GM18499 (cell line): ENCODE results near the gene TRAIP.

Experiments
- ATAC-seq: cut with Tn5 transposase; IDR thresholded peaks from one replicate; pipeline ENCODE4 v1.9.1; 2021; ENCODE audit warnings: moderate number of reproducible peaks; ENCODE audit not compliant: insufficient read depth, unreplicated experiment

Gene TRAIP

GRCh38 chr3:49877716-49878115, 21.4 kb upstream of the TRAIP start:
- ATAC-seq: no peak

GRCh38 chr3:49876567-49876966, 20.2 kb upstream of the TRAIP start:
- ATAC-seq: no peak

- no peak for ATAC-seq
These were observed 17.3 kb upstream of the TRAIP start for GRCh38 chr3:49873623-49874022.

GRCh38 chr3:49872801-49873281, 16.5 kb upstream of the TRAIP start:
- no peak for ATAC-seq

GRCh38 chr3:49871531-49872153, 15.3 kb upstream of the TRAIP start:
- no peak for ATAC-seq

- ATAC-seq: no peak
These were observed 13.3 kb upstream of the TRAIP start, which contains the start of gene CAMKV for GRCh38 chr3:49869525-49870126. CAMKV (minus strand) TSS chr3:49869906; CDS start chr3:49862388, 7,518 bp downstream.

GRCh38 chr3:49868862-49869466, 12.6 kb upstream of the TRAIP start:
- no peak for ATAC-seq

- no peak for ATAC-seq
These were observed 11.5 kb upstream of the TRAIP start for GRCh38 chr3:49867871-49868321.

- ATAC-seq: no peak
These were observed 11.0 kb upstream of the TRAIP start for GRCh38 chr3:49867400-49867799.

- ATAC-seq: no peak
These were observed 8.9 kb upstream of the TRAIP start for GRCh38 chr3:49865198-49865784.

- ATAC-seq: no peak
These were observed 8.1 kb upstream of the TRAIP start for GRCh38 chr3:49864505-49864904.

GRCh38 chr3:49859576-49860305, 3.4 kb upstream of the TRAIP start:
- ATAC-seq: no peak

GRCh38 chr3:49855662-49856061, 702 bp downstream of the TRAIP start:
- no peak for ATAC-seq

GRCh38 chr3:49845694-49846093, 10.7 kb downstream of the TRAIP start:
- no peak for ATAC-seq

GRCh38 chr3:49844464-49845183, 11.7 kb downstream of the TRAIP start:
- ATAC-seq: no peak

GRCh38 chr3:49842843-49843517, 13.4 kb downstream of the TRAIP start:
- ATAC-seq: no peak

GRCh38 chr3:49841806-49842205, 14.6 kb downstream of the TRAIP start:
- ATAC-seq: no peak

- ATAC-seq: no peak
These were observed 15.2 kb downstream of the TRAIP start for GRCh38 chr3:49841126-49841696.

- no peak for ATAC-seq
These were observed 16.0 kb downstream of the TRAIP start for GRCh38 chr3:49840388-49840787.
